HG02885 (cell line): Measurements from ENCODE around the gene ATP2B3.
A peak's percentile ranks its signal among the peaks of the same experiment; 100 is the strongest.

Source experiments
- ATAC-seq: cut with Tn5 transposase; IDR thresholded peaks from one replicate; pipeline ENCODE4 v1.9.1; 2021; ENCODE audit warnings: mild to moderate bottlenecking; ENCODE audit not compliant: unreplicated experiment, poor library complexity

Gene ATP2B3

DNA sequence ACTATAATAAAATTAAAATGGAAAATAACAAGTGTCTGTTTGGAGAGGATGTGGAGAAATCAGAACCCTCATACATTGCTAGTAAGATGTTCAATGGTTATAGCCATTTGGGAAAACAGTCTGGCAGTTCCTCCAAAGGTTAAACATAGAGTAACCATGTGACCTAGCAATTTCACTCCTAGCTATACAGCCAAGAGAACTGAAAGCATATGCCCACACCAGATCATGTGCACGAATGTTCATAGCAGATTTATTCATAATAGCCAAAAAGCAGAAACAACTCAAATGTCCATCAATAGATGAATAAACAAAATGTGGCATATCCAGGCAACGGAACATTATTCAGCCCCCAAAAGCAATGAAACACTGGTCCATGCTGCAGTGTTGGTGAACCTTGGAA lies 90.9 kb downstream of the ATP2B3 start:
- peak; percentile 45 for ATAC-seq

DNA sequence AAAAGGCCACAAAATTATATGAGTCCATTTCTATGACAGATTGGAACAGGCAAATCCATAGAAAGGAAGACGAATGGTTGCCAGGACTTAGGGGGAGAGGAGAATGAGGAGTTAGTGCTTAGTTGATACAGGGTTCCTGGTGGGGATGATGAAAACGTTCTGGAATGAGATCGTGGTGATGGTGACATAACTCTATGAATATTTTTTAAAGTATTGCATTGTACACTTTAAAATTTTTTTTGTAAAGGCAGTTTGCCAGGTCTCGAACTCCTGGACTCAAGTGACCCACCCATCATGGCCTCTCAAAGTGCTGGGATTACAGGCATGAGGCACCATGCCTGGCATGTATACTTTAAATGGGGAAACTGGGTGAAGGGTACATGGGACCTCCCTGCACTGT lies 91.4 kb downstream of the ATP2B3 start:
- no peak for ATAC-seq

DNA sequence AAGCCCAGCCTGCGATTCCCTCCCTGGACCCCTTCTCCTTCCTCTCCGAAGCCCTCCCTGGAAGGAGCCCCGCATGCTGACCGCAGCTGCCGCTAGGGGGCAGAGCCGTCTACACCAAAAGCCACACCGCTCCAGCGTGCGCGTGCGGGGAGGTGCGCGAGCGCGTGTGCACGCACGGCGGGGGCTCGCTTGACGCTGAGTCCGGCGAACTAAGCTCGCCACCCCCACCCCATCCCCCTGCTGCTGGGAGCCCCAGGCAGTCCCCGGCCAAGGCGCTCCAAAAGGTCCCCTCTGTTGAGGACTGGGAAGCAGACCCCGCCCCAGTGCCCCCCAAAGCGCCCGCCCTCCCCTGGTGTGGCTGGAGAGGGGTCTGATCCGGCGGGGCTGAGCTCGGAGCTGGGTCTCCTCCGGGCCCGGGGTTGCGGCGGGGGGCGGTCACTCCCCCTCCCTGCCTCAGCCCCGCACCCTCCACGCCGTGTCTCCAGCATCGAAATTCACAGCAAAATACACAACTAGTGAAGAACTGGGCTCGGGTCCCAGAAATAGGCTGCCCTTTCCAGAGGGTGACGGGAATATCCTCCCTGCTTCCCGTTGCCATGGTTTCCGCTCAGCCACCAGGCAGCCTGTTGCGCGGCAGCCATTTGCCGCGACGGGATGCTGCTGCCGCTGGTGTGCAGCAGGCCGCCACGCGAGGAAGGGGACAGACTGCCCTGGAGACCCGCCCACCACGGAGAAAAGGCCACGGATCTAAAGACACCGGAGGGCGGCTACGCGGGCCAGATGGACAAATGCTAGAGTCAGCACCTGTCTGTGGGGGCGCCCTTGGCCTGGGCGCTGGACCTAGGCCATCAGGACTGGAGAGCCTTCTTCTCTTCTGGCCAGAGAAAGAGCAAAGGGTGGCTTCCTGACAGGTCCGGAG lies 92.7 kb downstream of the ATP2B3 start:
- ATAC-seq = peak; percentile 72

DNA sequence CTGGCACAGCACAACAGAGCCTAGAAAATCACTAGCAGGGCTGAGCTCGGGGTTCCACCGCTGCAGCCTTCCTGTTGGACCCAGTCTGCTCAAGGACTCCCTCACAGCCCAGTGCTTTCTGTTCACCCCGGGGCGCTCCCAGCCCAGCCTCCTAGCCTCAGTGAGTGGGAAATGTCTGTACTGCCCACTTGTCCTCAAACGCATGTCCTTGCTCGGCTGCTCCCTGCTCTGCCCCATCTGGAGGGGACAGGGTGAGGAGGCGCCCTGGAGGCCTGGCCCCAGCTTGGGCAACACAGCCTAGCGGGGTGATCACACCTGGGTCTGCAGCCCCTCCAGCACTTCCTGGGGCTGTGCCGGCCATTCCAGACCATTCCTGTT lies 93.4 kb downstream of the ATP2B3 start:
- ATAC-seq = no peak

DNA sequence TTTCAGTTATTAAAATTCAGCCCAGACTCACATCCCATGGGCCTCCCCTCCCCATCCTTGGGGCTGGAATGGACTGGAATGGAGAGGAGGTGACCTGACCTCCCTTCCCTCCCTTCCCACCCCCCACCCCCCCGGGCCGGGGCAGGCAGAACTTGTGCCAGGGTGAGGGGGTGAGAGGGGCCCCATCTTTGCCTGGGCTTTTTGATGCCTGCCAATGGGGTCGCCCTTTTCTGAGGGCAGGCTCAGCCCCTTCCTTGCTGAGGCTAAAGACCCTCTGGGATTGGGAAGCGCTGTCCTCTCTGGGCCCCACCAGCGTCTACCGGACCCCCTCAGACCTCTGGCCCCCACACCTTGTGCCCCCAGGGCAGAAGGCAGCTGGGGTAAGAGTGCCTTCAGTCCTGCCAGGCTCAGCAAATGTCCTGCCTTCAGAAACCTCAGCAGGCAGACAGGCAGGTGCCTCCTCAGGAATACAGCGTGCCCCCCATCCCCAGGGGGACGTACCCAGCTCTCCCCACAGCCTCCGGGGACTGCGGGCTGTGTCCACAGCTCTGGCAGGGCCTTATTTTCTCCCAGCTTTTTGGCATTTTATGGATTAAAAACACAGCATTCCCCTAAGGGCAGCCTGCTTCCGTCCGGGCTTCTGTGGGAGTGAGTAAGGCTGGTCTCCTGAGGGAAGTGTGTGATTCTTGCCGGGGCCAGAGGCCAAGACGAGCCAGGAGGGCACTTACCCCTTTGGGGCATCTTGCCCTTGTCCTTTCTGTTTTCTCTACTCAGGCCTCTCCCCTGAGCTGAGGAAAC lies 94.1 kb downstream of the ATP2B3 start:
- ATAC-seq = no peak

DNA sequence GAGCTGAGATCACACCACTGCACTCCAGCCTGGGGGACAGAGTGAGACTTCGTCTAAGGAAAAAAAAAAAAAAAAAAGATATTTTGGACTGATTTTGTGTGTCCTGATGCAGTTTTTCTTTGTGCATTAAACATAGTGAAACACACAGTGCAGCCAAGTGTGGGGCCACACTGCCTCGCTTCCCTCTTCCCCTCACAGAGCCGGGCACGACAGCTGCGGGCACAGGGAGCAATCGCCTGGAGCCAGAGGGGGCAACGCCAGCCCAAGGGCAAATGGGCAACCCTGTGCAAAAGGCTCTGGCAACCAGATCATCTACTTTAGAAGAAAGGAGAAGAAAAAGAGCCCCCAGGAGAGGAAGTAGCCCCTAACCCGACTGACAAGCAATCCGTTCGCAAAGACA lies 95.0 kb downstream of the ATP2B3 start:
- peak; percentile 39 for ATAC-seq

DNA sequence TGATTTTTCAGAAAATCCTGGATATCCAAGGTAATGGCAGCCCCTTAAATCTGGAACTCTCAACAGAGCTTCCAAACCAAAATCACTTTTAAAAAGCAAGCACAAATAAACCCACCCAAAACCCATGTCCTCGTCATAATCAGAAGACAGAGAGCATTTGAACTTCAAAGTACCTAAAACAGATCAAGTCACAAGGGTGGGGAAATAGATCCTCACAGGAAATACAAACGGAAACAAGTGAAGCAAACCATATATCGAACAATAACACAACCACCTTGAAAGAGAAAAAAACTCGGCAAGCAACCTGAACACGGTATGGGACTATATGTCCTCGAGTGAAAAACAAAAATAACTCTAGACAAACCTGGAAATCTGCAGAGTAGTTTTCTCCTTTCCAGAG lies 97.4 kb downstream of the ATP2B3 start:
- no peak for ATAC-seq

DNA sequence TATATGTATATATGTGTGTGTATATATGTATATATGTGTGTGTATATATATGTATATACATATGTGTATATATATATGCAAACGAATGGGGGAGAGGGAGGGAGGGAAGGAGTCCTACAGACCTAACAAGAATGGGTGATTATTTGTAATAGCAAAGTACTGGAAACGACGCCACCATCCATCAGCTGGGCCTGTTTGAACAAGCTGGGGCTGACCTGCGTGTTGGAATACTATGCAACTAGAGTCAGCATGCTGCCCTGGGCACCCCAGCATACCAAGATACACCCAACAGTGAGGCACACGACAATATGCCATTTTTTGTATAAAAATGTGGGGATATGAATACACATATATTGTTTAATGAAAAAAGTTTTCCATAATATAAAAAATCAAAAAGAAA lies 103.1 kb downstream of the ATP2B3 start:
- no peak for ATAC-seq

DNA sequence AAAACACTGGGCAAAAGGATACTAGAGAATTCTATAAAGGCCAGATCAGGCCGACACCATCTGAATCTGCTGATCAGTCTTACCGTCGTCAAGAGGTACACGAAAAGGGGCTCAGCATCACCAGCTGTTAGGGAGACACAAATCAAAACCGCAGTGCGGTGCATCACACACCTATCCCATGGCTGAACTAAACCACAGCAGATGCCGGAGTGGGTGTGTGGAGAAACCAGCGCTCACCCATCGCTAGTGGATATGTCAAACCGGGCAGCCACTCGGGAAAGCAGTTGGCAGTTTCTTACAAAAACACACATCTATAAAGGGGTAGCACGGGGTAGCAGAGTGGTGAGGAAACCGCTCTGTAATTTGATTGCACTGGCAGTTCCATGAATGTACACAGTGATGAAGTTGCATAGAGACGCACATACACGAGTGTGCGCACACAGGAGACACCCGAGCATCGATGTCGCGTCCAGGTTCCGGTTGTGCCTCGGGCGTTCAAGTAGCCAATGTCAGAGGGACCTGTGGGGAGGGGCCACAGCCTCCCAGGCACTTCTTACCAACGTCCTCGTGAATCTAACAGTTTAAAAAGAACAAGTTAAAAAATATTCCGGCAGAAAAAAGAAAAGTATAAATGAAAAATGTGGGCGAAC lies 104.6 kb downstream of the ATP2B3 start:
- no peak for ATAC-seq

DNA sequence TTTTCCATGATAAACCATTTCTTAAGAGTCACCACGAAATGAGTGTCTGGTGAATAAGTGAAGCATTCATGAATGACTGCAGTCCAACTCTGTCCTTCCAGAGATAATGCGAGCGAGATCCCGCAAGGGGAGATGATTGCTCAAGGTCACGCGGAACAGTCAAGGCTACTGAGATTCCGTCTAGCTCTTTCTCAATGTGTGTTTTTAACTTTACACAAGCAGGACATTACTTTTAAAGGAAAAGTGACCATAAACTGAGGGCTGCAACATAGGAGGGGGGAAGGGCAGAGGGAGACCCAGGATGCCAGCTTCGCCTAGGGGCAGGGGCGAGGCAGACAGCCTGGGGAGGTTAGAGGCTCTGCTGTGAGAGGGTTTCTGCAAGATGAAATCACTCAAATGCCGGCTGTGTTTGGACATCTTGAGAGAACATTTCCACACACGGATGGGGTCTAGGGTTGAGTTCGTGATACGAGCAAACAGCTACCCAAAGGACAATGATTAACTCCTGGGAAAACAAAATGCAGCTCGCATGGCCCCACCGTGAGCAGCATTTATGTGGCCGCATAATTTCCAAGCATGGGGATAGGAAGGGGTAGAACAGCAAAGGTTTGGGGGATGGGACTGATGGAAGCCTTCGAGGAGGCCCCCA lies 105.3 kb downstream of the ATP2B3 start:
- no peak for ATAC-seq

DNA sequence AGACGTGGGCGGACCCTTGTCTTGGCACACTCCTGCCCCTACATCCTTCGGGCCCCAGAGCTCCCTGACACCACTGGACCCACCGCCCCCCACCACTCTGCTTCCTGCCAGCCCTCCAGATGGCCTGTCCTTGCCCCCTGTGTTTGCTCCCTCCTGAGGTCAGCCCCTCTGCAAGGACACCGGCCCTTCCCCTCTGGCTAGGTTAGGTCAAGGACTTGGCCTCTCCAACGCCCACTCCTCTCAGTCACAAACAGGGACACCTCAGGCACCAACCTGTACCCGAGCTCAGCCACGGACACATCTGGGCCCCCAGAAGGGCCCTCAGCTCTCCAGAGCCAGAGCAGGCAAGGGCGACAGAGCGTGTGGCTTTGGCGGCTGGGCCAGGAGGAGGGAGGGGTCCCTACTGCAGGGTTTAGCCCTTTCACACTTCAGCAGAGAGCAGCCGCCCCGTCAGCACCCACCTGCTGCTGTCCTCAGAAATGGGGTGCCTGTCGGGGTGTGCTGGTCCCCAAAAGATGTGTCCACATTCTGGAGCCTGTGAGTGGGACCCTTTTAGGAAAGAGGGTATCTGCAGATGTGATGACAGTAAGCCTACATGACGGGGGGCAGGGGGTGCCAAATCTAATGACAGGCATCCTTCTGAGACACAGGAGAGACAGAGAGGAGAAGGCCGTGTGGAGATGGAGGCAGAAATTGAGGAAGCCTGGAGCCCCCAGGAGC lies 106.0 kb downstream of the ATP2B3 start:
- no peak for ATAC-seq

DNA sequence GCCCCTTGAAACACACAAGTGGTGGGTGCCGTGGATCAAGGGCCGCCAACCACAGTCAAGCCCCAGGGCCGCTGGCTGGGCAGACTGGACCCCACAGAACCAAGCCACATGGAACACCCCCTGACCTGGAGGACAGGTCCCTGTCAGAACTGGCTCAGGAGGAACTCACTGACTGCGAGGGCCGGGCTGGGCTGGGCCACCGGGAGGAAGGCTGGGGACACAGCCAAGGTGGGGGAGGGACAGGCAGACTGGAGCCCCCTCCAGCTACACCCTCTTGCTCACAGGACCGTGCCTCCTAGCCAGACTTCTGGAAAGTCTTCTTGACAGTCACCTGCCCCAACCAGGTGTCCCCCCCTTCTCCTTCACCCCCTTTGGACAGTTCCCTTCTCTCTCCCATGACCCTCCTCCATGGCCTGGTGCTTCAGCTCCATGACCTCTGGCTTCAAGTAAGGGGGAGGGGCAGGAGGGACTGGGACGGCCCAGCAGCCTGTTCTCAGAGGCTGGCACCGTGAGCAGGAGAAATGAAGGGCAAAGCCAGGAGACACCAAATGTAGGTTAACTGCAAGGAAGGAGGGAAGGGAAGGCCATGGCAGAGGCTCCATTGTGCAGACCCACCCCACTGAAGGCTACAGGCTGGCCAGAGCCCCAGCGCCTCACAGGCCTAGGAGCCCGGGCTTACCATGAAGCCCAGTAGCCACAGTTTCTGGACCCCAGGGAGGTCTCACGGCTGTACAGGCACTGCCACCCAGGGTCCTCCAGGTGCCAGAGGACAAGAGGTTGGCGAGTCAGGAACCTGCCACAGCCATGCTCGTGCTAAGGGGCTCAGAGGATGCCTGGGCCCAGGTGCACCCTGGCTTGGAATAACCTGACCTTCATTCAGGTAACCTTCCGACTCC lies 107.0 kb downstream of the ATP2B3 start:
- ATAC-seq = no peak

DNA sequence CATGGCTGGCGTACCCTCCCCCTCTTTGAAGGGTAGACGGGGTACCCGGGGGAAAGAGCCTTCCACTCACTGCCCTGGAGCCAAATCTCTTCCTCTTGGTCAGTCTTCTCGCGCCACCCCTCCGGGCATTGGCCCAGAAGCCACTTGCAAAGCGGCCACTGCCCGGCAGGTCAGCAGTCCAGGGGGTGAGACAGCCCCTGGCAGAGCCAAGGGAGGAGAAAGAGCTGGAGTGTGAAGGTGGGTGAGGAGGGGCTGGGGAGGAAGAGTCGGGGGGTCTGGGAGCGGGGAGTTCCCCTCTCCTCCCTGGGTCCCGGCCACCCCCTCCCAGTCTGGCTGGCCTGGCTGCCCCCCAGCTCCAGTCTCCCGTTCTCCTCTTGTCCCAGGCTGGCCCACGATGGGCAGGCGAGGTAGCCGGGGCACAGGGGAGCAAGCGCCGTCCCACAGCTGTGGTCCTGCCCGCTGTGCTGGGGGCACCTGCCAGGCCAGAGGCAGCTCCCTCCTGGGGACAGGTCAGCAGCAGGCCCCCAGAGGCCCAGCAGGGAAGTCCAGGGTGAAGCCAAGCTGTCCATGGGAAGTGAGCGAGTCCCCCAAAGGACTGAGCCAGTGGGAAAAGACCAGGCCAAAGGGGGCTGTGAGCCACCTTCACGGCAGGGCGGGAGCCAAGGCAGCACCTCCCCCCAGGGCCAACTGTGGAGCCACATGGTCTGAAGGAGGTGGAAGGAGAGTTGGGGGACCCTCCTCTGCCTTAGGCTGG lies 108.0 kb downstream of the ATP2B3 start:
- ATAC-seq = no peak

DNA sequence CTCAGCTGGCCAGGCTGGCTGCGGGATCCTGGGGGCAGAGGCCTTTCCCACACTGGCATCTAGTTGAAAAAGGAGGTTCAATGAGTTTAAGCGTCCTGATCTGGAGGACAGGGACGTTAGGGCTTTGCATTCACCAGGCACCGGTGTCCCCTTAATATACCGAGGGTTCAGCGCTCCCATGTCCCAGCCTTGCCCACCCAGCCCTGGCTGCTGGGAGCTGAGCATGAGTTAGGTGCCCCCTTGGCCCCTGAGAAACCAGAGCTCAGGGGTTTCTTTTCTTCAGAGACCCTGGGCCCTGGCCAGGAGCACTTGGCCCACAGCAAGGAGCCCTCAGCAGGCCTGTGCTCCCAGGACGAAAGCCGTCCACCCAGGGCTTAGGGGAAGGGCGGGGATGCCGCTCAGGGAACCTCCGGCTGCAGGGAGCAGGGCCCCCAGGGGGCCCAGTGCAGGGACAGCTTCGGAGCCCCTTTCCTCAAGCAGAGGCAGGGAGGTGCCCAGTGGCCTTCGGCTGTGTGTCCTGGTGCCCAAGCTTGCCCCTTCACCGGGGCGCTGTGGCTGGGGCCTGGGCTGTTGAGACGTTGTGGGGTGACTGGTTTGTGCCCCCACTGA lies 108.7 kb downstream of the ATP2B3 start:
- ATAC-seq = no peak

DNA sequence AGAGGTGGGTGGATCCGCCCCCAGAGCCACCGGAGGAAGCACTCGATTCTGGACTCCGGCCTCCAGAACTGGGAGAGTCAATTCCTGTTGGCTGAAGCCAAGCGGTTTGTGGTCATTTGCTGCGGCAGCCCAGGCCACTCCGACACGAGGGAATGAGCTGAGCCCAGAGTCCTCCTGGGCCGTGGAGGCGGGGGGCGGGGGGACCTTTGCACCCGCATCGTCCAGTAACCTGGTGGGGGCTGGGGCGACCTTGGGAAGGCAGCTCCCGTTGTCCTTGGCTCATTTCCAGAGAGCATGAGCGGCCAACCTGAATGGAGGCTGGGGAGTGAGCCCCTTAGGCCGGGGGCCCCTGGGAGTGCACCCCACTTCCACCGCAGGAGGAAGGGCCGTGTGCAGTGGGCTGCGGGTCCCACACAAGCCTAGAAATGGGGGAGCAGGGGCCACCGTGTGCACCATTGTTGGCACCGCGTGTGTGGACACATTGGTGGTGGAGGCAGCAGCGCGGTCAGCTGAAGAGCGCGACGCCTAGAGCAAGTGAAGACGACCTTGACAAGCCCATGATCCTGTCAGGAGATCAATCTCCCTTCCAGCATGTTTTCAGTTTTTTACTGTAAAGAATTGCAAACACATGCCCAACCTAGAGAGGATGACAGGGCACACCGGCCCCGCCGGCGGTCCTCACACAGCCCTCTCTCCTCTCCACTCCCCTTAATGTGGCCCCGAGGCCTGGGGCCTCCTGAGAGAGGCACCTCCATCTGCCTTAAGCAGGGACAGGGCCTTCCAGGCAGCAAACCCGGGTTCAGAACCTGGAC lies 109.6 kb downstream of the ATP2B3 start:
- no peak for ATAC-seq

DNA sequence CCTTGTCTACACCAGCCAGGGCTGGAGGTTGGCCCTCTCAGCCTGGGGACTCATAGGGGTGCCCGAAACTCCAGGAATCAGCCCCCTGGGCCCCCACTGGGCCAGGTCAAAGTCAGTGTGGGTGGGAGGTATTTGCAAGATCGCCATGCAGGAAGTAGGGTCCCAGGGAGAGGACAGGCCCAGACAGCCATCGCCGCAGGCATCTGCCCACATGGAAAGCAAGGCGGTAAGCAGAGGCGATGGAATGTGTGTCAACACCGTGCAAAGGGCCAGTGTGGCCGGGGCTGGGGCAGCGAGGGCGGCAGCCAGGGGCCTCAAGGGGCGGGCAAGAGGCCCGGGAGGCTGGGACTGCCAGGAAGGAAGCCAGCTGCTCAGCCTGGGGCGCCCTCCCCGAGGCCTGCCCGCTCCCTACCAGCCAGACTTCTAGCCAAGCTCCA lies 110.3 kb downstream of the ATP2B3 start:
- no peak for ATAC-seq

DNA sequence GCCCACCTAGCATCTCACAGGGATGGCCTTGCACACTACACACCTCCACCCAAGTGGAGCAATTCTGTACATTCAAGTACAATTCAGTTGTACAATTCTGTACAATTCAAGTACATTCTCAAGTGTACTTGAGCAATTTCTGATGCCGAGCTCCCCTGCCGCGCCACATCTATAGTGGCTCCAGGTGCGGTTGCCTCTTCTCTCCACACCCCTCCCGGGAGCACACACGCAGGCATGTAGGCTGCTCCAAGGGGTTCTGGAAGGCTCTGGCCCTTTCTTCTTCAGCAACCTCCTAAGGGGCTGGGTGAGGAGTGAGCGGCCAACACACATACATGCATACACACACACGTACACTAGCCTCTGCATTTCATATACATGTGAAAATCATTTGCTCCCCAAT lies 110.7 kb downstream of the ATP2B3 start:
- no peak for ATAC-seq
